H9 (cell line): ENCODE data around the gene SH3TC1. TPM values are rescaled to one million over a fixed set of nuclear protein-coding genes. Genes with fewer than 3 reads are reported as not detected.

Experiments used
- DNase-seq: peaks from one replicate; pipeline ENCODE4 v3.0.0-alpha.2; 2017
- H2AFZ ChIP-seq: one replicate; pipeline ENCODE4 v1.6.1; 2013; ENCODE audit warnings: mild to moderate bottlenecking, low read length, control low read depth, moderate library complexity
- H2AK5ac ChIP-seq: 2 replicates; pipeline ENCODE4 v1.6.1; 2013; ENCODE audit warnings: low read length, control low read depth, mixed read lengths; ENCODE audit not compliant: insufficient read length
- H2BK120ac ChIP-seq: one replicate; pipeline ENCODE4 v1.6.1; 2013; ENCODE audit warnings: low read depth, mild to moderate bottlenecking, low read length, control low read depth, inconsistent platforms; ENCODE audit not compliant: poor library complexity, severe bottlenecking
- H2BK12ac ChIP-seq: 2 replicates; pipeline ENCODE4 v1.6.1; 2013; ENCODE audit warnings: low read length, control low read depth, mixed read lengths, low read depth; ENCODE audit not compliant: insufficient read length
- H2BK15ac ChIP-seq: 2 replicates; pipeline ENCODE4 v1.6.1; 2013; ENCODE audit warnings: low read depth, low read length, control low read depth
- H2BK20ac ChIP-seq: one replicate; pipeline ENCODE4 v1.6.1; 2013; ENCODE audit warnings: low read depth, mild to moderate bottlenecking, low read length, control low read depth, inconsistent platforms; ENCODE audit not compliant: poor library complexity, severe bottlenecking
- H2BK5ac ChIP-seq: 2 replicates; pipeline ENCODE4 v1.6.1; 2013; ENCODE audit warnings: low read length, control low read depth, mixed read lengths; ENCODE audit not compliant: insufficient read length
- H3K14ac ChIP-seq: 2 replicates; pipeline ENCODE4 v1.6.1; 2013; ENCODE audit warnings: low read length, control low read depth; ENCODE audit not compliant: insufficient read depth
- H3K18ac ChIP-seq: 2 replicates; pipeline ENCODE4 v1.6.1; 2013; ENCODE audit warnings: low read depth, mild to moderate bottlenecking, mixed read lengths, low read length, control low read depth; ENCODE audit not compliant: insufficient read length
- H3K23ac ChIP-seq: 2 replicates; pipeline ENCODE4 v1.6.1; 2013; ENCODE audit warnings: low read length, control low read depth, mixed read lengths, low read depth; ENCODE audit not compliant: insufficient read length
- H3K23me2 ChIP-seq: 2 replicates; pipeline ENCODE4 v1.6.1; 2013; ENCODE audit warnings: low read depth, mild to moderate bottlenecking, mixed read lengths, low read length, control low read depth; ENCODE audit not compliant: insufficient read length, poor library complexity, severe bottlenecking
- H3K27ac ChIP-seq: 2 replicates; pipeline ENCODE4 v1.5.1; 2013; ENCODE audit warnings: low read length, control low read depth, mixed read lengths, low read depth; ENCODE audit not compliant: insufficient read length
- H3K27me3 ChIP-seq: 2 replicates; pipeline ENCODE4 v1.6.1; 2013; ENCODE audit warnings: low read length, control low read depth, inconsistent platforms; ENCODE audit not compliant: insufficient read depth
- H3K4ac ChIP-seq: 2 replicates; pipeline ENCODE4 v1.6.1; 2013; ENCODE audit warnings: low read depth, mild to moderate bottlenecking, control low read depth, inconsistent platforms, low read length, moderate library complexity
- H3K4me1 ChIP-seq: 2 replicates; pipeline ENCODE4 v1.6.1; 2013; ENCODE audit warnings: low read length, control low read depth, inconsistent platforms; ENCODE audit not compliant: insufficient read depth
- H3K4me2 ChIP-seq: 2 replicates; pipeline ENCODE4 v1.6.1; 2013; ENCODE audit warnings: low read length, control low read depth, mixed read lengths; ENCODE audit not compliant: insufficient read length, insufficient read depth
- H3K56ac ChIP-seq: 2 replicates; pipeline ENCODE4 v1.6.1; 2013; ENCODE audit warnings: low read depth, mild to moderate bottlenecking, mixed read lengths, low read length, control low read depth; ENCODE audit not compliant: insufficient read length
- H3K79me1 ChIP-seq: 2 replicates; pipeline ENCODE4 v1.6.1; 2013; ENCODE audit warnings: low read depth, mild to moderate bottlenecking, moderate library complexity, low read length, control low read depth, inconsistent platforms; ENCODE audit not compliant: insufficient read depth, poor library complexity, severe bottlenecking
- H3K79me2 ChIP-seq: 2 replicates; pipeline ENCODE4 v1.6.1; 2013; ENCODE audit warnings: low read length, control low read depth, inconsistent platforms; ENCODE audit not compliant: insufficient read depth
- H3K9ac ChIP-seq: 2 replicates; pipeline ENCODE4 v1.6.1; 2013; ENCODE audit warnings: low read length, control low read depth, mixed read lengths; ENCODE audit not compliant: insufficient read length; ENCODE audit errors: extremely low read depth
- H3K9me3 ChIP-seq: one replicate; pipeline ENCODE4 v1.6.1; 2013; ENCODE audit warnings: low read depth, low read length, inconsistent platforms; ENCODE audit not compliant: control insufficient read depth
- H3T11ph ChIP-seq: one replicate; pipeline ENCODE4 v1.6.1; 2013; ENCODE audit warnings: mild to moderate bottlenecking, low read length, control low read depth, inconsistent platforms
- H4K20me1 ChIP-seq: one replicate; pipeline ENCODE4 v1.6.1; 2013; ENCODE audit not compliant: control insufficient read depth, insufficient read length, insufficient read depth
- H4K5ac ChIP-seq: 2 replicates; pipeline ENCODE4 v1.6.1; 2013; ENCODE audit warnings: low read depth, mild to moderate bottlenecking, mixed read lengths, low read length, control low read depth; ENCODE audit not compliant: insufficient read length
- H4K8ac ChIP-seq: replicated peaks from 2 replicates; pipeline ENCODE4 v1.6.1; 2013; ENCODE audit warnings: low read length, control low read depth, mixed read lengths, low read depth; ENCODE audit not compliant: insufficient read length
- H4K91ac ChIP-seq: 2 replicates; pipeline ENCODE4 v1.6.1; 2013; ENCODE audit warnings: low read depth, mild to moderate bottlenecking, moderate library complexity, mixed read lengths, low read length, control low read depth; ENCODE audit not compliant: insufficient read length
- H3K27ac Mint-ChIP-seq, 3 experiments: 2 replicates in 2 of 3; 3 replicates in 1 of 3; pipeline ENCODE4 v1.8.0; 2020 to 2021; ENCODE audit warnings: mixed read lengths in 3 of 3, mild to moderate bottlenecking in 1 of 3, moderate library complexity in 1 of 3
- H3K27me3 Mint-ChIP-seq: 2 replicates; pipeline ENCODE4 v1.8.0; 2021; ENCODE audit warnings: low read depth, mild to moderate bottlenecking, moderate library complexity, mixed read lengths
- H3K36me3 Mint-ChIP-seq, 3 experiments: 2 replicates in 2 of 3; 3 replicates in 1 of 3; pipeline ENCODE4 v1.8.0; 2020 to 2021; ENCODE audit warnings: low read depth in 3 of 3, mixed read lengths in 3 of 3; ENCODE audit not compliant: insufficient read depth in 1 of 3
- H3K4me1 Mint-ChIP-seq, 2 experiments: 2 replicates each; pipeline ENCODE4 v1.8.0; 2020; ENCODE audit warnings: mixed read lengths in 2 of 2
- H3K4me3 Mint-ChIP-seq, 2 experiments: 2 replicates in 1 of 2; 3 replicates in 1 of 2; pipeline ENCODE4 v1.8.0; 2020 to 2021; ENCODE audit warnings: mild to moderate bottlenecking in 2 of 2, mixed read lengths in 2 of 2, moderate library complexity in 1 of 2
- H3K9me3 Mint-ChIP-seq, 2 experiments: 2 replicates in 1 of 2; 3 replicates in 1 of 2; pipeline ENCODE4 v1.8.0; 2020; ENCODE audit warnings: mild to moderate bottlenecking in 2 of 2, mixed read lengths in 2 of 2, moderate library complexity in 1 of 2
- CTCF ChIP-seq: fragments of 200-600 bp; sonication (generic); conservative IDR thresholded peaks from 3 replicates; pipeline ENCODE4 v1.8.0; 2021; ENCODE audit warnings: antibody characterized with exemption, mild to moderate bottlenecking
- WGBS: extraction: QIAGEN DNeasy Blood & Tissue Kit; methylation state at CpG from one replicate; pipeline ENCODE4 v1.1.7; 2013; ENCODE audit warnings: missing lambda C conversion rate, low lambda C conversion rate, mixed read lengths; ENCODE audit not compliant: insufficient read length; ENCODE audit errors: extremely low coverage; 5-methylcytosine and 5-hydroxymethylcytosine counted together
- total RNA-seq: library from RNA; stranded (reverse); gene quantifications from 2 replicates; pipeline ENCODE4 v1.2.1, GENCODE V29; 2021

SH3TC1 gene
- total RNA-seq, 1 experiment from 2014 or later: 0.74 TPM

GRCh38 chr4:8277356-8278008, 78.4 kb downstream of the SH3TC1 start:
- Histone ChIP-seq H2BK12ac (no peak overlapping the region), H4K5ac (no peak overlapping the region), H3K18ac (no peak overlapping the region), H3K9me3 (no peaks in the 10 kb centered on the region), H3K79me2 (no peaks in the 10 kb centered on the region), H3K27me3 (no peaks in the 10 kb centered on the region), H3K9ac (no peak overlapping the region), H2BK15ac (no peak overlapping the region), H4K8ac (no peak overlapping the region), H4K91ac (no peak overlapping the region), H3K14ac (no peak overlapping the region), H4K20me1 (no peaks in the 10 kb centered on the region), H2BK5ac (no peak overlapping the region), H2BK20ac (no peak overlapping the region), H3K23ac (no peak overlapping the region), H3K4me2 (no peak overlapping the region), H3K4ac (no peak overlapping the region), H3T11ph (no peak overlapping the region), H3K56ac (no peak overlapping the region), H3K23me2 (no peaks in the 10 kb centered on the region), H3K4me1 (no peaks in the 10 kb centered on the region), H3K27ac (no peak overlapping the region), H3K79me1 (no peaks in the 10 kb centered on the region), H2AFZ (no peak overlapping the region), H2AK5ac (no peak overlapping the region), H2BK120ac (no peak overlapping the region)
- Mint-ChIP-seq H3K9me3 (no peaks in the 10 kb centered on the region), H3K4me1 (peaks cover 0 to 2% of the 10 kb centered on the region in 2 experiments; a peak in 1 of 4 replicates), H3K27me3 (peaks cover 2% of the 10 kb centered on the region), H3K36me3 (no peaks in the 10 kb centered on the region), H3K4me3 (no peak overlapping the region; a peak in 1 of 5 replicates), H3K27ac (no peak overlapping the region)
- no peak for DNase-seq
- no CpG with 5 or more reads among the region's 11 CpGs for WGBS
- TF ChIP-seq CTCF: no peak
